HepG2 (cell line): ENCODE data around the gene ETS1.

Experiments
- CREB1 ChIP-seq, 2 experiments: fragments of 450-650 bp in 1 of 2; IDR thresholded peaks; 2 replicates each; pipeline ENCODE4 v1.6.1; 2016 to 2017; ENCODE audit warnings: control low read depth in 1 of 2, mild to moderate bottlenecking in 1 of 2, missing compliant biosample characterization in 1 of 2, missing genetic modification characterization in 1 of 2
- CTCF ChIP-seq: sonication (generic); formaldehyde crosslinking; IDR thresholded peaks from 2 replicates; pipeline ENCODE4 v1.5.0; 2020; ENCODE audit warnings: mild to moderate bottlenecking, missing genetic modification reagents, moderate library complexity
- IRF2 ChIP-seq: IDR thresholded peaks from 2 replicates; pipeline ENCODE4 v1.6.1; 2018; ENCODE audit warnings: missing genetic modification reagents, missing compliant biosample characterization
- SETDB1 ChIP-seq: sonication (generic); formaldehyde crosslinking; IDR thresholded peaks from 2 replicates; pipeline ENCODE4 v1.5.1; 2020; ENCODE audit warnings: missing genetic modification reagents, mild to moderate bottlenecking, borderline replicate concordance
- SIN3A ChIP-seq: IDR thresholded peaks from 2 replicates; pipeline ENCODE4 v1.6.1; 2011; ENCODE audit warnings: low read depth, mild to moderate bottlenecking, control low read depth, low read length, borderline replicate concordance
- SRF ChIP-seq: IDR thresholded peaks from 2 replicates; pipeline ENCODE4 v1.6.1; 2011; ENCODE audit warnings: mild to moderate bottlenecking, low read depth, low read length, moderate library complexity
- UBTF ChIP-seq: sonication (generic); formaldehyde crosslinking; IDR thresholded peaks from 2 replicates; pipeline ENCODE4 v1.4.0; 2020; ENCODE audit warnings: mild to moderate bottlenecking, missing genetic modification reagents
- ZNF589 ChIP-seq: sonication (generic); formaldehyde crosslinking; conservative IDR thresholded peaks from 2 replicates; pipeline ENCODE4 v1.8.0; 2022; ENCODE audit warnings: mild to moderate bottlenecking, moderate library complexity, missing genetic modification reagents
- ZNF614 ChIP-seq: IDR thresholded peaks from 2 replicates; pipeline ENCODE4 v1.6.1; 2018; ENCODE audit warnings: missing biosample characterization, missing genetic modification reagents, inconsistent platforms, borderline replicate concordance

GRCh38 chr11:128624269-128625175, 37.2 kb upstream of the ETS1 start:
- TF ChIP-seq ZNF589 (CRISPR knock-in tag) (no peak), SIN3A (no peak), SETDB1 (CRISPR knock-in tag) (no peak), CREB1 (IDR thresholded peaks at IDR 0.05) (no peak), CREB1 (CRISPR knock-in tag; IDR thresholded peaks at IDR 0.05) (no peak), UBTF (CRISPR knock-in tag) (no peak), CTCF (CRISPR knock-in tag) (no peak), SRF (no peak), IRF2 (CRISPR knock-in tag) (no peak), ZNF614 (no peak)
